A673 (cell line): ENCODE data around the gene TPGS1. TPM values are rescaled to one million over a fixed set of nuclear protein-coding genes. Genes with fewer than 3 reads are reported as not detected.

ENCODE experiments used
- BruUV-seq: library from RNA; stranded (reverse); fragments of 400-500 nt; replicated peaks from 2 replicates; lab custom pipeline; 2021; lab: Mats Ljungman, UMichigan
- CTCF ChIA-PET: fragments of 300-600 bp; sonication (Branson Sonifier 250); formaldehyde crosslinking; loops from one replicate; lab custom pipeline; 2022; ENCODE audit warnings: antibody characterized with exemption; lab: Charles Lee
- POLR2A ChIA-PET: fragments of 300-600 bp; sonication (Branson Sonifier 250); formaldehyde crosslinking; loops from one replicate; lab custom pipeline; 2022; ENCODE audit warnings: antibody characterized with exemption; ENCODE audit not compliant: low non-redundant PET; lab: Charles Lee
- DNase-seq: peaks from one replicate; pipeline ENCODE4 v3.0.0-alpha.2; 2015; ENCODE audit warnings: low spot score
- H3K27ac ChIP-seq: fragments of 200-600 bp; sonication (generic); 2 replicates; pipeline ENCODE4 v1.5.1; 2016; ENCODE audit warnings: mixed run types, low read depth, mild to moderate bottlenecking, mixed read lengths, antibody characterized with exemption, low read length; ENCODE audit not compliant: poor library complexity, severe bottlenecking
- H3K27me3 ChIP-seq: fragments of 200-600 bp; sonication (generic); replicated peaks from 2 replicates; pipeline ENCODE4 v1.6.1; 2017; ENCODE audit warnings: mixed run types, low read depth, mild to moderate bottlenecking, mixed read lengths, antibody characterized with exemption, low read length; ENCODE audit not compliant: insufficient read depth, poor library complexity
- H3K36me3 ChIP-seq: fragments of 200-600 bp; sonication (generic); 2 replicates; pipeline ENCODE4 v1.6.1; 2016; ENCODE audit warnings: mixed run types, mild to moderate bottlenecking, mixed read lengths, antibody characterized with exemption, low read length; ENCODE audit not compliant: insufficient read depth, poor library complexity, severe bottlenecking
- H3K4me1 ChIP-seq: fragments of 200-600 bp; sonication (generic); 2 replicates; pipeline ENCODE4 v1.6.1; 2017; ENCODE audit warnings: mixed run types, mild to moderate bottlenecking, mixed read lengths, antibody characterized with exemption, low read length; ENCODE audit not compliant: insufficient read depth, poor library complexity, severe bottlenecking
- H3K4me3 ChIP-seq: fragments of 200-600 bp; sonication (generic); 2 replicates; pipeline ENCODE4 v1.5.1; 2016; ENCODE audit warnings: low read depth, mixed run types, mild to moderate bottlenecking, mixed read lengths, low read length; ENCODE audit not compliant: poor library complexity, severe bottlenecking
- H3K9me3 ChIP-seq: fragments of 200-600 bp; sonication (generic); 2 replicates; pipeline ENCODE4 v1.6.1; 2016; ENCODE audit warnings: mixed run types, low read depth, mild to moderate bottlenecking, mixed read lengths, antibody characterized with exemption, low read length; ENCODE audit not compliant: poor library complexity, severe bottlenecking
- EZH2 ChIP-seq: fragments of 200-600 bp; sonication (generic); IDR thresholded peaks from 2 replicates; pipeline ENCODE4 v1.6.1; 2017; ENCODE audit warnings: borderline replicate concordance, low read depth, mild to moderate bottlenecking, mixed read lengths, antibody characterized with exemption, low read length; ENCODE audit not compliant: poor library complexity, severe bottlenecking
- intact Hi-C: fragments of 100-400 bp; cut with micrococcal nuclease; formaldehyde crosslinking; loops from one replicate; pipeline ENCODE4 v1.10.0; 2022; ENCODE audit not compliant: unreplicated experiment
- total RNA-seq: library from RNA; stranded (reverse); gene quantifications from 2 replicates; pipeline ENCODE4 v1.2.3, GENCODE V29; 2021
- TF ChIP-seq, protein P1 (sequence below): fragments of 300-800, 200-600 bp; sonication (generic); conservative IDR thresholded peaks from 2 replicates; pipeline ENCODE4 v1.5.1; 2017; ENCODE audit warnings: low read depth, mild to moderate bottlenecking, antibody characterized with exemption, low read length, moderate library complexity, mixed read lengths

TPGS1 gene
- total RNA-seq, 1 experiment from 2014 or later, result 22.2 TPM

DNA sequence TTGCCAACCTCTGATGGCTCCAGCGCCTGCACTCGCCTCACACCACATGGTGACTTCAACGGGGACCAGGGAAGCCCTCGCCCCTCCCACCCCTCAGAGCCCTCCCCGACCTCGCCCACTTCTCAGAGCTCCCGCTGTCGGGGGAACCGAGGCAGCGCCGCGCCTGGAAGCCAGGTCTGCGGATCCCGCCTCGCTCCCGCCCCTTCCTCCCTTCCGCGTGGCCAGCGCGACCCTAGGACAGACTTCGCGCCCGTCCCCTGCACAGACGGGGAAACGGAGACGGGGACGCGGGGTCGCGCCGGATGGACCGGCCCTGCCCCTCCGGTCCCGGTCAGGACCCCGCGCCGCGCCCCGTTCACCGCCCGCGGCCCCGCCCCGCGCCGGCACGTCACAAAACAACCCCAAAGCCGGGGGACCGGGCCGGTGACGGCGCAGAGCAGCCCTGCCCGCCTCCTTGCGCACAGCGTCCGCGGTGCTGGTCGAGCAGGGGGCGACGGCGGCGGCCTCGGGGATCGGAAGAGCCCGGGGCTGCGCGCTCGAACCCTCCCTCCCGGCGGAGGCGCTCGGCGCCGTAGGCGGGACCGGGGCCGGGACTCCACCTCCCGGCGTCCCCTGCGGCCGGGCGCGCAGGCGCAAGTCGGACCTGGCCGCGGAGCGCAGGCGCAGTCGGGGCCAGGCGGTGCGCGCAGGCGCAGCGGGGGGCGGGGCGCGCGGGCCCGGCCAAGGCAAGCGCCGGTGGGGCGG lies 23.9 kb downstream of the TPGS1 start:
- H3K36me3 ChIP-seq, result peaks cover 12% of the 10 kb centered on the region
- no TSS peak for BruUV-seq
- peaks cover 13% of the 10 kb centered on the region for H3K4me1 ChIP-seq
- H3K27ac ChIP-seq, result peak overlapping the region; percentile 95
- ChIA-PET CTCF (interaction anchor here (0.6 to 1.6 kb wide), 6 partner anchors 20 to 709 kb away, joined by 3 to 16 read pairs (median 4); no protein-coding TSS in a partner anchor), POLR2A (interaction anchor here (0.6 to 0.8 kb wide), 2 partner anchors 20 to 55 kb away, joined by 3 to 4 read pairs; no protein-coding TSS in a partner anchor)
- TF ChIP-seq, protein P1, sequence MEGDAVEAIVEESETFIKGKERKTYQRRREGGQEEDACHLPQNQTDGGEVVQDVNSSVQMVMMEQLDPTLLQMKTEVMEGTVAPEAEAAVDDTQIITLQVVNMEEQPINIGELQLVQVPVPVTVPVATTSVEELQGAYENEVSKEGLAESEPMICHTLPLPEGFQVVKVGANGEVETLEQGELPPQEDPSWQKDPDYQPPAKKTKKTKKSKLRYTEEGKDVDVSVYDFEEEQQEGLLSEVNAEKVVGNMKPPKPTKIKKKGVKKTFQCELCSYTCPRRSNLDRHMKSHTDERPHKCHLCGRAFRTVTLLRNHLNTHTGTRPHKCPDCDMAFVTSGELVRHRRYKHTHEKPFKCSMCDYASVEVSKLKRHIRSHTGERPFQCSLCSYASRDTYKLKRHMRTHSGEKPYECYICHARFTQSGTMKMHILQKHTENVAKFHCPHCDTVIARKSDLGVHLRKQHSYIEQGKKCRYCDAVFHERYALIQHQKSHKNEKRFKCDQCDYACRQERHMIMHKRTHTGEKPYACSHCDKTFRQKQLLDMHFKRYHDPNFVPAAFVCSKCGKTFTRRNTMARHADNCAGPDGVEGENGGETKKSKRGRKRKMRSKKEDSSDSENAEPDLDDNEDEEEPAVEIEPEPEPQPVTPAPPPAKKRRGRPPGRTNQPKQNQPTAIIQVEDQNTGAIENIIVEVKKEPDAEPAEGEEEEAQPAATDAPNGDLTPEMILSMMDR, result no peak; the same call in 1 of the 2 replicates
- no peak for TF ChIP-seq EZH2
- intact Hi-C loops, result loop anchor here (5.0 kb wide), 1 partner anchor 41 kb away; the partner anchor contains the start of gene BSG
- H3K27me3 ChIP-seq, result no peaks in the 10 kb centered on the region
- peak overlapping the region; percentile 100 for H3K4me3 ChIP-seq
- H3K9me3 ChIP-seq, result no peaks in the 10 kb centered on the region
- DNase-seq, result peak; percentile 92

DNA sequence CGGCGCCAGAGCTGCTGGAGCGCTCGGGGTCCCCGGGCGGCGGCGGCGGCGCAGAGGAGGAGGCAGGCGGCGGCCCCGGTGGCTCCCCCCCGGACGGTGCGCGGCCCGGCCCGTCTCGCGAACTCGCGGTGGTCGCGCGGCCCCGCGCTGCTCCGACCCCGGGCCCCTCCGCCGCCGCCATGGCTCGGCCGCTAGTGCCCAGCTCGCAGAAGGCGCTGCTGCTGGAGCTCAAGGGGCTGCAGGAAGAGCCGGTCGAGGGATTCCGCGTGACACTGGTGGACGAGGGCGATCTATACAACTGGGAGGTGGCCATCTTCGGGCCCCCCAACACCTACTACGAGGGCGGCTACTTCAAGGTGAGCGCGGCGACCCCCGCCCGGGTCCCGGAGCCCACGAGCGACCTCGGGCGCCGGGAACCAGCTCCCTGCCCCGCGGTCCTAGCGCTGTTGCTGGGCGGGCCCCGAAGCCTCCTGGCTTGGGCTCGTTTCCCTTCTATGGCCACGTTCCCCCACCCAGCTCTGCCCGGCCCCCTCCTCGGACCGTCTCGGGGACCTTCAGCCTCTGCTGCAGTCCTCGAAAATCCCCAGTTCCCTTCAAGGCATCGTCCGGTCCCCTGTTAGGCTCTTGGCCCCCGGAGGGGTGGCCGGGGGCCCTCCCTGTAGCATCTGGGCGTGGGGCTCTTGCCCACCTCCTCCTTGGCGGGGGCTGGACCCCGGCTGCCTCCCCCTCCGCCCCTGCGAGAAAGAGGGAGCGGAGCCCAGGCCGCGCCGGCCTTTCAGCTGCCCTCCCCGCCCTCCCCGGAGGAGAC lies 24.7 kb downstream of the TPGS1 start, which contains the start of gene CDC34:
Gene CDC34, plus strand, starts transcription at position 8 of the 808 bp plus-strand sequence. Its CDS starts 172 bp downstream, at position 180.
- peaks cover 19% of the 10 kb centered on the region for H3K36me3 ChIP-seq
- peak within 1 kb of the TSS; percentile 95 for H3K27ac ChIP-seq
- POLR2A ChIA-PET, result interaction anchor here (0.8 kb wide), 1 partner anchor 20 kb away, joined by 3 read pairs; no protein-coding TSS in a partner anchor
- TF ChIP-seq, protein P1, result no peak
- TF ChIP-seq EZH2, result no peak
- intact Hi-C loops, result loop anchor here (5.0 kb wide), 1 partner anchor 40 kb away; the partner anchor contains the start of gene BSG
- no TSS peak for BruUV-seq
- peak within 1 kb of the TSS; percentile 100 for H3K4me3 ChIP-seq
- H3K4me1 ChIP-seq, result peaks cover 13% of the 10 kb centered on the region
- H3K9me3 ChIP-seq, result no peaks in the 10 kb centered on the region
- DNase-seq, result no peak
- CTCF ChIA-PET, result interaction anchor here (1.4 to 1.6 kb wide), 2 partner anchors 21 to 25 kb away, joined by 5 to 16 read pairs; no protein-coding TSS in a partner anchor
- H3K27me3 ChIP-seq, result no peaks in the 10 kb centered on the region

DNA sequence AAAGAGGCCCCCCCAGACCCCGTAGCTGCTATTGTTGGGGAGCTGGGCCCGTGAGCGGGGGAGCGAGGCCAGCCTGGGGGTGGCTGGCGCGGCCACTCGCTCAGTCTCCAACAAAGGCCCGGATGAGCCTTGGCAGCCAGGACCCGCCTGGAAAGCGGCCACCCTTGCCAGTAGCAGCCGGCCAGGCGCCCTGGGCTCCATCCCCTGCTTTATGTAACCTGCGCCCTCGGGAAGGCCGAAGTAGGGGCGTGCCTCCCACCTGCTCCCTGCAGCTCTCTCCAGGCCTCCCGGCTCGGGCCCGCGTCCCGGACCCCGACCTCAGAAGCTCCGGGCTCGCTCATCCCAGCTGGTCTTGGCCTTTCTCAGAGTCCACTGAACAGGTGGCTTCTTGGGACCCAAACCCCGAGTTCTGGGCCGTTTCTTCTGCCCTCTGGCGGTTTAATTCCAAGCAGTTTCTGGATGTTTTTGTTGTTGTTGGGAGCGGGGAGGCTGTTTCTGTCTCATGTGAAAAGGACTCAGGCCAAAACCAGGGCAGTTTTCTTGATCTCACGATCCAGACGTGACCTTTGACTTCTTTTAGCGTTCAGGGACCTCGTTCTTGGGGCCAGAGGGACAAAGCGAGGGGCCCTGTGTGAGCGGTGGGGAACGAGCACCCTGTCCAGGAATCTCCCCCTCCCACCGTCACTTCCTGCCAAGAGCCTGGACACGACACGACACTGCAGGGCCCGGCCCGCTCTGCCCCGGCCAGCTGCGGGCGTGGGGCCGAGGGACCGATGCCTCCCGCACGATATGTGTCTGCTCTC lies 25.5 kb downstream of the TPGS1 start:
- TF ChIP-seq EZH2, result no peak
- TF ChIP-seq, protein P1, result peak; percentile 70
- BruUV-seq, result no TSS peak
- Histone ChIP-seq H3K4me1 (peaks cover 13% of the 10 kb centered on the region), H3K36me3 (peaks cover 22% of the 10 kb centered on the region), H3K9me3 (no peaks in the 10 kb centered on the region), H3K27me3 (no peaks in the 10 kb centered on the region), H3K27ac (peak overlapping the region; percentile 93), H3K4me3 (peak overlapping the region; percentile 100)
- intact Hi-C loops, result loop anchor here (5.0 kb wide), 1 partner anchor 40 kb away; the partner anchor contains the start of gene BSG
- peak; percentile 71 for DNase-seq
- ChIA-PET CTCF (interaction anchor here (1.4 to 1.6 kb wide), 2 partner anchors 22 to 26 kb away, joined by 5 to 16 read pairs; no protein-coding TSS in a partner anchor), POLR2A (no interaction called here)
